ENCODE results near the gene SNRPA.

DNA sequence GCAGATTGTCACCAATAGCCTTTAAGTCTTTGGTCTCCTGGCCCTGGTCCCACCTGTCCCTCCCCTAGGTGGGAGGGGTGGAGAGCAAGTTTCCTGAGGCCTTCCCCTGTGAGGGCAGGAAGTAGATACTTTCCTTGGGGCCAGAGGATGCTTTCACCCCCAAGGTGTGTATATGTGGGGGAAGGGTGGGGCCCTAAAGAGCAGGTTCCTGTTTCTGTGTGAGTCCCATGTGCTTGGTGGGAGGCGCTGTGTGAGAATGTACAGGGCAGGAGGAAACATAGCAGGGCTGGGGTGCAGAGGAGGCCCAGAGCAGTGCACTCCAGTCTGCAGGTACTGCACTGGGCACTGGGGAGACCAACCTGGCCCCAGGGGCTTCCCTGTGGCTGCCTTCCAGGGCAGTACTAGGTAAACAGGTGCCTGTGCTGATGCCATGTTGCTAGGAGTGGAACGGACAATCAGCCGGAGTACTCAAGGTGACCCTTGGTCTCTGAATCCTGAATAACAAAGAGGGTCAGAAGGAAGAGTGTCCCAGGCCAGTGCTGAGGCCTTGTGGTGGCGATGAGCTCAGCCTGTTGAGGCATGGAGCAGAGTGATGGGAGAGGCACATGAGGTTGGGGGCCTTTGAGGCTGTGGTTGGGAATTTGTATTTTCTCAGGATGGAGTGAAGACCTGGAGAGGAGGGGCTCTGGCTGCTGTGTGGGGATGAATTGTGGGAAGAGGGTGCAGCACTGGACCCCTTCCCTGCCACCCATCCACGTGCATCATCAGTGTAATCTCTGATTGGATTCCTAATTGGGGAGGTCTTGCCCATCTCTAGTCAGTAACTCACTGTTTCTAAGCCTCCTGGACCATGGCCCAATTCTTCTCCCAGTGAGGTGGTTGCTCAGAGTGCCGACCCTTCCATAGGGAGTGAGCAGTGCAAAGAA, 53.1 kb downstream of the SNRPA start:
- TF ChIP-seq, protein P1, sequence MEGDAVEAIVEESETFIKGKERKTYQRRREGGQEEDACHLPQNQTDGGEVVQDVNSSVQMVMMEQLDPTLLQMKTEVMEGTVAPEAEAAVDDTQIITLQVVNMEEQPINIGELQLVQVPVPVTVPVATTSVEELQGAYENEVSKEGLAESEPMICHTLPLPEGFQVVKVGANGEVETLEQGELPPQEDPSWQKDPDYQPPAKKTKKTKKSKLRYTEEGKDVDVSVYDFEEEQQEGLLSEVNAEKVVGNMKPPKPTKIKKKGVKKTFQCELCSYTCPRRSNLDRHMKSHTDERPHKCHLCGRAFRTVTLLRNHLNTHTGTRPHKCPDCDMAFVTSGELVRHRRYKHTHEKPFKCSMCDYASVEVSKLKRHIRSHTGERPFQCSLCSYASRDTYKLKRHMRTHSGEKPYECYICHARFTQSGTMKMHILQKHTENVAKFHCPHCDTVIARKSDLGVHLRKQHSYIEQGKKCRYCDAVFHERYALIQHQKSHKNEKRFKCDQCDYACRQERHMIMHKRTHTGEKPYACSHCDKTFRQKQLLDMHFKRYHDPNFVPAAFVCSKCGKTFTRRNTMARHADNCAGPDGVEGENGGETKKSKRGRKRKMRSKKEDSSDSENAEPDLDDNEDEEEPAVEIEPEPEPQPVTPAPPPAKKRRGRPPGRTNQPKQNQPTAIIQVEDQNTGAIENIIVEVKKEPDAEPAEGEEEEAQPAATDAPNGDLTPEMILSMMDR (conservative IDR thresholded peaks at IDR 0.05; ENCODE audit: low read length): peak; percentile 46; the same call in 1 of the 2 replicates
- no peak for TF ChIP-seq EZH2phosphoT487 (IDR thresholded peaks at IDR 0.05; ENCODE audit: borderline replicate concordance, low read depth, low read length)

Data from OCI-LY7 (cell line).